Measurements from ENCODE around the gene FJX1.

The FJX1 gene

DNA sequence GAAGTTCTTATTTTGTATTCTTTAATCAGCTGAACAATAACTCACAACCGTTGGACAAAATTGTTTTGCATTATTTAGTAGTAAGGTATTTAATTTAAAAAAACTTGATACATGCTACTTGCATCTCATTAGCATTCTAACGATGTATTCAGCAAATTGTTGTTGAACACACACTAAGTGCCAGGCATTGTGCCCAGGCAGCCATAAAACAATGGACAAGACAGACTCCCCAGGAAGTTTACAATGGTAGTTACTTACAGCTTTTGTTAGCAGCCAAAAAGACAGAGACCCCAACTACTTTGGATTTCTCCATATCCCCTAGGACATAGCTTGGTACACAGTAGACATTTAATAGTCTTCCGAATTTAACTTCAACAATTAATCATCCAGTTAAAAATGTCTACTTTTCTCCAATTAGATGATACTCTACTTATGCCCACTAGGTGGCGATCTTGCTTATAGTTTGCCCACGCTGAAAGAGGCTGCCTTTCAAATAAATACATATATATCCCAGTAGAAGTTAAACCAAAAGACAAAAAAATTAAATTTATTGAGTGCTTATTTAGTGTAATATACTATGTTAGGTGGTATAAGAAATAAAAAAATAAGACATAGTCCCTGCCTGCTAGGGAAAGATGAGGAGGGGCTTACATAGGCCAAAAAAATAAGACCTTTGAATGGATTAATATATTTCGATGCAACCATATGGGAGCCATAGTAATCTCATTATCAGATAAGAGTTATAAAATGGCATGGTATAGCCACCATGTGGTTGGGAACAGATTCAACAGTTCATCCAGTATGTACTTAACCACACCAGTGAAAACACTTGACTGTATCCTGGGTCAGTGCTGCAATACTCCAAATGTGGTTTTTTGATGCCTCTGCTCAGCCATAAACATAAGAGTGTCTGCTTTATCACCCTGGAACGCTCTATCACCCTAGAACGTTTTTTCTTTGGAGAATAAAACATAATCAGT is 2.0 kb upstream of the FJX1 start (continued):
- TF ChIP-seq GLIS1 (tag by site-specific recombination; IDR thresholded peaks at IDR 0.05) (peak; percentile 65), ZNF324 (tag by site-specific recombination; IDR thresholded peaks at IDR 0.05) (no peak), ZNF530 (tag by site-specific recombination; IDR thresholded peaks at IDR 0.05; ENCODE audit: low read depth) (no peak), ZNF791 (tag by site-specific recombination; IDR thresholded peaks at IDR 0.05) (no peak), ZNF423 (tag by site-specific recombination; IDR thresholded peaks at IDR 0.05) (no peak), ZNF157 (tag by site-specific recombination; IDR thresholded peaks at IDR 0.05) (no peak), KLF8 (tag by site-specific recombination; IDR thresholded peaks at IDR 0.05) (peak; percentile 90)

DNA sequence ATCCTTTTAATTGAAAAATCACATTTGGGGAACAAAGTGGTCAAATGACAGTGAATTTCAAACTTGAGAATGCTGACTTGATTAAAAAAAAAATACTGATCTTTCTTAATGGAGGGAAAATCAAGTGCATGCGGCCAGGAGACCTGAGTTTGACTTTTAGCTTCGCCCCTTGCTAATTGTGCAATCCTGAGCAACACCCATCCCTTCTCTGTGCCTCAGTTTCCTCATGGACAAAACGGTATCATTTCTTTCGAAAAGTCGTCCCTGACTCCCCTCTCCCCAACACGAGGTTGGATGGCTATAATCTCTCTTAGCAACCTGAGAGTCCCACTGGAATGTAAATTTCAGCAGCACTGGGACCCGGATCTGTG is 959 bp upstream of the FJX1 start:
- peaks cover 3% of the 10 kb centered on the region for H3K4me1 ChIP-seq (ENCODE audit: control insufficient read depth, insufficient read depth, low read length)
- no peaks in the 10 kb centered on the region for H3K9me3 ChIP-seq (ENCODE audit: control insufficient read depth, insufficient read depth, low read depth, low read length)
- ChIA-PET POLR2A (interaction anchor here (1.4 kb wide), 1 partner anchor 204 kb away, joined by 5 read pairs; no protein-coding TSS in a partner anchor), CTCF (interaction anchor here (0.7 to 1.7 kb wide), 4 partner anchors 73 to 514 kb away, joined by 3 to 16 read pairs (median 4); no protein-coding TSS in a partner anchor)
- no peak for TF ChIP-seq ZNF133 (tag by site-specific recombination; IDR thresholded peaks at IDR 0.05)
- TF ChIP-seq, protein P1, sequence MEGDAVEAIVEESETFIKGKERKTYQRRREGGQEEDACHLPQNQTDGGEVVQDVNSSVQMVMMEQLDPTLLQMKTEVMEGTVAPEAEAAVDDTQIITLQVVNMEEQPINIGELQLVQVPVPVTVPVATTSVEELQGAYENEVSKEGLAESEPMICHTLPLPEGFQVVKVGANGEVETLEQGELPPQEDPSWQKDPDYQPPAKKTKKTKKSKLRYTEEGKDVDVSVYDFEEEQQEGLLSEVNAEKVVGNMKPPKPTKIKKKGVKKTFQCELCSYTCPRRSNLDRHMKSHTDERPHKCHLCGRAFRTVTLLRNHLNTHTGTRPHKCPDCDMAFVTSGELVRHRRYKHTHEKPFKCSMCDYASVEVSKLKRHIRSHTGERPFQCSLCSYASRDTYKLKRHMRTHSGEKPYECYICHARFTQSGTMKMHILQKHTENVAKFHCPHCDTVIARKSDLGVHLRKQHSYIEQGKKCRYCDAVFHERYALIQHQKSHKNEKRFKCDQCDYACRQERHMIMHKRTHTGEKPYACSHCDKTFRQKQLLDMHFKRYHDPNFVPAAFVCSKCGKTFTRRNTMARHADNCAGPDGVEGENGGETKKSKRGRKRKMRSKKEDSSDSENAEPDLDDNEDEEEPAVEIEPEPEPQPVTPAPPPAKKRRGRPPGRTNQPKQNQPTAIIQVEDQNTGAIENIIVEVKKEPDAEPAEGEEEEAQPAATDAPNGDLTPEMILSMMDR (tag by site-specific recombination; IDR thresholded peaks at IDR 0.05), result no peak
- TF ChIP-seq, protein P2, sequence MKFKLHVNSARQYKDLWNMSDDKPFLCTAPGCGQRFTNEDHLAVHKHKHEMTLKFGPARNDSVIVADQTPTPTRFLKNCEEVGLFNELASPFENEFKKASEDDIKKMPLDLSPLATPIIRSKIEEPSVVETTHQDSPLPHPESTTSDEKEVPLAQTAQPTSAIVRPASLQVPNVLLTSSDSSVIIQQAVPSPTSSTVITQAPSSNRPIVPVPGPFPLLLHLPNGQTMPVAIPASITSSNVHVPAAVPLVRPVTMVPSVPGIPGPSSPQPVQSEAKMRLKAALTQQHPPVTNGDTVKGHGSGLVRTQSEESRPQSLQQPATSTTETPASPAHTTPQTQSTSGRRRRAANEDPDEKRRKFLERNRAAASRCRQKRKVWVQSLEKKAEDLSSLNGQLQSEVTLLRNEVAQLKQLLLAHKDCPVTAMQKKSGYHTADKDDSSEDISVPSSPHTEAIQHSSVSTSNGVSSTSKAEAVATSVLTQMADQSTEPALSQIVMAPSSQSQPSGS (tag by site-specific recombination; IDR thresholded peaks at IDR 0.05; ENCODE audit: low read depth), result no peak
- TF ChIP-seq, protein P3, sequence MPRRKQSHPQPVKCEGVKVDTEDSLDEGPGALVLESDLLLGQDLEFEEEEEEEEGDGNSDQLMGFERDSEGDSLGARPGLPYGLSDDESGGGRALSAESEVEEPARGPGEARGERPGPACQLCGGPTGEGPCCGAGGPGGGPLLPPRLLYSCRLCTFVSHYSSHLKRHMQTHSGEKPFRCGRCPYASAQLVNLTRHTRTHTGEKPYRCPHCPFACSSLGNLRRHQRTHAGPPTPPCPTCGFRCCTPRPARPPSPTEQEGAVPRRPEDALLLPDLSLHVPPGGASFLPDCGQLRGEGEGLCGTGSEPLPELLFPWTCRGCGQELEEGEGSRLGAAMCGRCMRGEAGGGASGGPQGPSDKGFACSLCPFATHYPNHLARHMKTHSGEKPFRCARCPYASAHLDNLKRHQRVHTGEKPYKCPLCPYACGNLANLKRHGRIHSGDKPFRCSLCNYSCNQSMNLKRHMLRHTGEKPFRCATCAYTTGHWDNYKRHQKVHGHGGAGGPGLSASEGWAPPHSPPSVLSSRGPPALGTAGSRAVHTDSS (tag by site-specific recombination; IDR thresholded peaks at IDR 0.05), result no peak
- no peak overlapping the region for H3K4me3 ChIP-seq (ENCODE audit: low read depth, low read length)
- no peak overlapping the region; the same call in 1 of the 2 replicates for H3K27ac ChIP-seq (ENCODE audit: extremely low read depth, low read depth, low read length)
- H3K36me3 ChIP-seq (ENCODE audit: control insufficient read depth in 2 of 2, insufficient read depth in 1 of 2, low read length in 2 of 2), result no peaks in the 10 kb centered on the region

DNA sequence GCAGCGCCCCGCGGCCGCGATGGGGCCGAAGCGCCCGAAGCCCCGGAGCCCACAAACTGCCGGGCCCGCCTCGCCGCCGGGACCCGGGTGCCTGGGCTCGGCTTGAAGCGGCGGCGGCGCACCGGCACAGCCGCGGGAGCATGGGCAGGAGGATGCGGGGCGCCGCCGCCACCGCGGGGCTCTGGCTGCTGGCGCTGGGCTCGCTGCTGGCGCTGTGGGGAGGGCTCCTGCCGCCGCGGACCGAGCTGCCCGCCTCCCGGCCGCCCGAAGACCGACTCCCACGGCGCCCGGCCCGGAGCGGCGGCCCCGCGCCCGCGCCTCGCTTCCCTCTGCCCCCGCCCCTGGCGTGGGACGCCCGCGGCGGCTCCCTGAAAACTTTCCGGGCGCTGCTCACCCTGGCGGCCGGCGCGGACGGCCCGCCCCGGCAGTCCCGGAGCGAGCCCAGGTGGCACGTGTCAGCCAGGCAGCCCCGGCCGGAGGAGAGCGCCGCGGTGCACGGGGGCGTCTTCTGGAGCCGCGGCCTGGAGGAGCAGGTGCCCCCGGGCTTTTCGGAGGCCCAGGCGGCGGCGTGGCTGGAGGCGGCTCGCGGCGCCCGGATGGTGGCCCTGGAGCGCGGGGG is 346 bp downstream of the FJX1 start:
- Histone ChIP-seq H3K36me3 (ENCODE audit: control insufficient read depth in 2 of 2, insufficient read depth in 1 of 2, low read length in 2 of 2) (no peaks in the 10 kb centered on the region), H3K4me1 (ENCODE audit: control insufficient read depth, insufficient read depth, low read length) (peaks cover 3% of the 10 kb centered on the region), H3K4me3 (ENCODE audit: low read depth, low read length) (peak overlapping the region; percentile 63), H3K27ac (ENCODE audit: extremely low read depth, low read depth, low read length) (peak overlapping the region; percentile 88; the same call in 1 of the 2 replicates), H3K9me3 (ENCODE audit: control insufficient read depth, insufficient read depth, low read depth, low read length) (no peaks in the 10 kb centered on the region)
- TF ChIP-seq, protein P4, sequence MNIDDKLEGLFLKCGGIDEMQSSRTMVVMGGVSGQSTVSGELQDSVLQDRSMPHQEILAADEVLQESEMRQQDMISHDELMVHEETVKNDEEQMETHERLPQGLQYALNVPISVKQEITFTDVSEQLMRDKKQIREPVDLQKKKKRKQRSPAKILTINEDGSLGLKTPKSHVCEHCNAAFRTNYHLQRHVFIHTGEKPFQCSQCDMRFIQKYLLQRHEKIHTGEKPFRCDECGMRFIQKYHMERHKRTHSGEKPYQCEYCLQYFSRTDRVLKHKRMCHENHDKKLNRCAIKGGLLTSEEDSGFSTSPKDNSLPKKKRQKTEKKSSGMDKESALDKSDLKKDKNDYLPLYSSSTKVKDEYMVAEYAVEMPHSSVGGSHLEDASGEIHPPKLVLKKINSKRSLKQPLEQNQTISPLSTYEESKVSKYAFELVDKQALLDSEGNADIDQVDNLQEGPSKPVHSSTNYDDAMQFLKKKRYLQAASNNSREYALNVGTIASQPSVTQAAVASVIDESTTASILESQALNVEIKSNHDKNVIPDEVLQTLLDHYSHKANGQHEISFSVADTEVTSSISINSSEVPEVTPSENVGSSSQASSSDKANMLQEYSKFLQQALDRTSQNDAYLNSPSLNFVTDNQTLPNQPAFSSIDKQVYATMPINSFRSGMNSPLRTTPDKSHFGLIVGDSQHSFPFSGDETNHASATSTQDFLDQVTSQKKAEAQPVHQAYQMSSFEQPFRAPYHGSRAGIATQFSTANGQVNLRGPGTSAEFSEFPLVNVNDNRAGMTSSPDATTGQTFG (tag by site-specific recombination; IDR thresholded peaks at IDR 0.05; ENCODE audit: borderline replicate concordance), result no peak
- TF ChIP-seq, protein P5, sequence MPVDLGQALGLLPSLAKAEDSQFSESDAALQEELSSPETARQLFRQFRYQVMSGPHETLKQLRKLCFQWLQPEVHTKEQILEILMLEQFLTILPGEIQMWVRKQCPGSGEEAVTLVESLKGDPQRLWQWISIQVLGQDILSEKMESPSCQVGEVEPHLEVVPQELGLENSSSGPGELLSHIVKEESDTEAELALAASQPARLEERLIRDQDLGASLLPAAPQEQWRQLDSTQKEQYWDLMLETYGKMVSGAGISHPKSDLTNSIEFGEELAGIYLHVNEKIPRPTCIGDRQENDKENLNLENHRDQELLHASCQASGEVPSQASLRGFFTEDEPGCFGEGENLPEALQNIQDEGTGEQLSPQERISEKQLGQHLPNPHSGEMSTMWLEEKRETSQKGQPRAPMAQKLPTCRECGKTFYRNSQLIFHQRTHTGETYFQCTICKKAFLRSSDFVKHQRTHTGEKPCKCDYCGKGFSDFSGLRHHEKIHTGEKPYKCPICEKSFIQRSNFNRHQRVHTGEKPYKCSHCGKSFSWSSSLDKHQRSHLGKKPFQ (tag by site-specific recombination; IDR thresholded peaks at IDR 0.05), result no peak
- no peak for TF ChIP-seq ZNF600 (tag by site-specific recombination; IDR thresholded peaks at IDR 0.05)
- no peak for TF ChIP-seq MEIS1 (CRISPR knock-in tag; IDR thresholded peaks at IDR 0.05; ENCODE audit: borderline replicate concordance)
- no peak for TF ChIP-seq SETDB1 (IDR thresholded peaks at IDR 0.05; ENCODE audit: insufficient read length, low read length)
- TF ChIP-seq, protein P6, sequence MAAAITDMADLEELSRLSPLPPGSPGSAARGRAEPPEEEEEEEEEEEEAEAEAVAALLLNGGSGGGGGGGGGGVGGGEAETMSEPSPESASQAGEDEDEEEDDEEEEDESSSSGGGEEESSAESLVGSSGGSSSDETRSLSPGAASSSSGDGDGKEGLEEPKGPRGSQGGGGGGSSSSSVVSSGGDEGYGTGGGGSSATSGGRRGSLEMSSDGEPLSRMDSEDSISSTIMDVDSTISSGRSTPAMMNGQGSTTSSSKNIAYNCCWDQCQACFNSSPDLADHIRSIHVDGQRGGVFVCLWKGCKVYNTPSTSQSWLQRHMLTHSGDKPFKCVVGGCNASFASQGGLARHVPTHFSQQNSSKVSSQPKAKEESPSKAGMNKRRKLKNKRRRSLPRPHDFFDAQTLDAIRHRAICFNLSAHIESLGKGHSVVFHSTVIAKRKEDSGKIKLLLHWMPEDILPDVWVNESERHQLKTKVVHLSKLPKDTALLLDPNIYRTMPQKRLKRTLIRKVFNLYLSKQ (tag by site-specific recombination; IDR thresholded peaks at IDR 0.05; ENCODE audit: borderline replicate concordance), result no peak
- TF ChIP-seq BCL11B (tag by site-specific recombination; IDR thresholded peaks at IDR 0.05; ENCODE audit: low read depth), result no peak
- peak; percentile 65 for TF ChIP-seq ZFHX2 (tag by site-specific recombination; conservative IDR thresholded peaks at IDR 0.05)
- ChIA-PET POLR2A (interaction anchor here (0.5 to 1.4 kb wide), 3 partner anchors 12 to 766 kb away, joined by 3 to 5 read pairs (median 3); no protein-coding TSS in a partner anchor), CTCF (interaction anchor here (0.6 to 1.7 kb wide), 5 partner anchors 10 to 513 kb away, joined by 3 to 16 read pairs (median 4); no protein-coding TSS in a partner anchor)

Measured in HEK293 (cell line).